ENCODE measurements around the gene LY6G6C.

- TF ChIP-seq EP300 (IDR thresholded peaks at IDR 0.05): no peak
- TF ChIP-seq CTCF (IDR thresholded peaks at IDR 0.05): no peak
- TF ChIP-seq POLR2A (IDR thresholded peaks at IDR 0.05): no peak
These were observed 31.3 kb upstream of the LY6G6C start for GRCh38 chr6:31752739-31753319.
